ENCODE measurements around the gene SLC27A5.

DNA sequence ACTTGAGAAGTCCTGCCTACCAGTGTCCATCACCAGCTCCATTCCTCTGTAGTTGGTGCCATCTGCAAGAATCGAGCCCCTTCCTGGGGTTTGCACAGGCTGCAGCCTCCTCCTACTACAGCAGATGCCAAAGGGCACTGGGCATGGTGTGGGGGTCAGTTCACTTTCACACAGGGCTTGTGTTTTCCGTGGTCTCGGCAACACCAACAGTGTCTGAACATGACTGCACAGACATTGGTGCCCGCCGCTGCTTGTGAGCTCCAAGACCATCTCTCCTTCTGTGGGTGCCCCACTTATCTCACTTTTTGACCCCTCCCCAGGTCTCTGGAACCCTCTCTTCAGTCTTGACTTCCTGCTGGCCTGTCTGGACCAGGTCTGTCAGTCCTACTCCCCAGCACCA, 20.4 kb downstream of the SLC27A5 start:
- TF ChIP-seq, protein P1, sequence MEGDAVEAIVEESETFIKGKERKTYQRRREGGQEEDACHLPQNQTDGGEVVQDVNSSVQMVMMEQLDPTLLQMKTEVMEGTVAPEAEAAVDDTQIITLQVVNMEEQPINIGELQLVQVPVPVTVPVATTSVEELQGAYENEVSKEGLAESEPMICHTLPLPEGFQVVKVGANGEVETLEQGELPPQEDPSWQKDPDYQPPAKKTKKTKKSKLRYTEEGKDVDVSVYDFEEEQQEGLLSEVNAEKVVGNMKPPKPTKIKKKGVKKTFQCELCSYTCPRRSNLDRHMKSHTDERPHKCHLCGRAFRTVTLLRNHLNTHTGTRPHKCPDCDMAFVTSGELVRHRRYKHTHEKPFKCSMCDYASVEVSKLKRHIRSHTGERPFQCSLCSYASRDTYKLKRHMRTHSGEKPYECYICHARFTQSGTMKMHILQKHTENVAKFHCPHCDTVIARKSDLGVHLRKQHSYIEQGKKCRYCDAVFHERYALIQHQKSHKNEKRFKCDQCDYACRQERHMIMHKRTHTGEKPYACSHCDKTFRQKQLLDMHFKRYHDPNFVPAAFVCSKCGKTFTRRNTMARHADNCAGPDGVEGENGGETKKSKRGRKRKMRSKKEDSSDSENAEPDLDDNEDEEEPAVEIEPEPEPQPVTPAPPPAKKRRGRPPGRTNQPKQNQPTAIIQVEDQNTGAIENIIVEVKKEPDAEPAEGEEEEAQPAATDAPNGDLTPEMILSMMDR (IDR thresholded peaks at IDR 0.05), result no peak
- TF ChIP-seq EP300 (IDR thresholded peaks at IDR 0.05), result no peak
- no peak for TF ChIP-seq POLR2A (IDR thresholded peaks at IDR 0.05)

All from sigmoid colon (tissue), 4 donors.